ENCODE results near the gene LINC01488.

DNA sequence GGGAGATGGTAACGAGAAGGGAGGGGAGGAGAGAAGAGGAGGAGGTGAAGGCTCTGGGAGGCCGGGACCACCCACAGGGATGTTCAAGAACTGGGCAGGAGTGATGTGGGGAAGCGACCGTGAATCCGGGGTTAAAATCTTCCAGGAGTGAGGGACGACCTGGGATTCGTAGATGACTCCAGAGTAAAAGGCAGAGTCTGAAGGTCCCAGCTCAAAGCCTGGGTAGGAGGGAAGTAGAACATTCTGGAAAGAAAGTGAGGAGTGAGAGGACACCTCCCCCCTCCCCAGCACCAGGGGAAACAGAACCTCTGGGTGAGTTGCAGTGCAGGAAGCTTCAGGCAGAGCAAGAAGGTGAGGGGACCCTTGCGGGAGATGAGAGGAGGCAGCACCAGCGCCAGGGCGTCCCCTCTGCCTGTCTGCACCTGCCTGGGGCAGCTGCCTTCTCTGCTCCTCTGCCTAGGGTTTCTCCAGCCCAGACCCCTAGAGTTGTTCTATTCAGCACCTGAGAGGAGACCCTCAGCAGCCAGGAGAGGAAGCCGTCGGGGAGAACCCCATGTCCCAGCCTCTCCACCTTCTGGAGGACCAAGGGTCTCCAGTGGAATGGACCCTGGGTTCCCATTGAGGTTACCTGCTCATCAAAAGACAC lies 49.7 kb downstream of the LINC01488 start:
- TF ChIP-seq TAF1 (IDR thresholded peaks at IDR 0.05; ENCODE audit: low read depth, low read length): no peak
- no peak for TF ChIP-seq PAX5 (IDR thresholded peaks at IDR 0.05; ENCODE audit: insufficient read depth, low read length, severe bottlenecking)
- no peak for TF ChIP-seq POLR2A (IDR thresholded peaks at IDR 0.05; ENCODE audit: low read depth, low read length)
- TF ChIP-seq SPI1 (IDR thresholded peaks at IDR 0.05; ENCODE audit: low read depth, low read length): no peak
- TF ChIP-seq POLR2AphosphoS5 (IDR thresholded peaks at IDR 0.05; ENCODE audit: low read depth, low read length): no peak

Data from GM12891 (cell line).